Neural crest cell (in vitro differentiated cells): ENCODE measurements around the gene MYLK4. TPM values are rescaled to one million over a fixed set of nuclear protein-coding genes. Genes with fewer than 3 reads are reported as not detected.

ENCODE experiments used
- DNase-seq: peaks from one replicate; pipeline ENCODE4 v3.0.0; 2021; ENCODE audit warnings: low read depth, mixed read lengths, low spot score
- H3K27ac Mint-ChIP-seq: one replicate; pipeline ENCODE4 v1.8.0; 2021; ENCODE audit warnings: mild to moderate bottlenecking, mixed read lengths; ENCODE audit not compliant: unreplicated experiment
- H3K27me3 Mint-ChIP-seq: 2 replicates; pipeline ENCODE4 v1.8.0; 2021; ENCODE audit warnings: low read depth, mild to moderate bottlenecking, mixed read lengths
- H3K36me3 Mint-ChIP-seq: 2 replicates; pipeline ENCODE4 v1.8.0; 2021; ENCODE audit warnings: low read depth, mild to moderate bottlenecking, mixed read lengths
- H3K4me1 Mint-ChIP-seq: 2 replicates; pipeline ENCODE4 v1.8.0; 2021; ENCODE audit warnings: mixed read lengths
- H3K4me3 Mint-ChIP-seq: one replicate; pipeline ENCODE4 v1.8.0; 2021; ENCODE audit warnings: mild to moderate bottlenecking, mixed read lengths
- H3K9me3 Mint-ChIP-seq: 2 replicates; pipeline ENCODE4 v1.8.0; 2021; ENCODE audit warnings: mixed read lengths
- CTCF ChIP-seq: fragments of 200-600 bp; sonication (generic); conservative IDR thresholded peaks from 2 replicates; pipeline ENCODE4 v1.5.0; 2021; ENCODE audit warnings: antibody characterized with exemption, mild to moderate bottlenecking
- total RNA-seq: library from RNA; stranded (reverse); gene quantifications from 2 replicates; pipeline ENCODE4 v1.2.1, GENCODE V29; 2021

The MYLK4 gene
- total RNA-seq, 1 donor from 2014 or later: 0.96 TPM

- no peak for DNase-seq
- H3K27me3 Mint-ChIP-seq: no peaks in the 10 kb centered on the region
- H3K9me3 Mint-ChIP-seq: no peaks in the 10 kb centered on the region
- H3K4me3 Mint-ChIP-seq: no peak overlapping the region
- TF ChIP-seq CTCF: no peak
- no peak overlapping the region for H3K27ac Mint-ChIP-seq
- H3K36me3 Mint-ChIP-seq: no peaks in the 10 kb centered on the region
- H3K4me1 Mint-ChIP-seq: no peaks in the 10 kb centered on the region
Observed at GRCh38 chr6:2622671-2623070, 128.1 kb downstream of the MYLK4 start.

- TF ChIP-seq CTCF: no peak
- no peak for DNase-seq
- no peak overlapping the region for H3K27ac Mint-ChIP-seq
- H3K9me3 Mint-ChIP-seq: no peaks in the 10 kb centered on the region
- no peak overlapping the region for H3K4me3 Mint-ChIP-seq
- H3K36me3 Mint-ChIP-seq: no peaks in the 10 kb centered on the region
- H3K4me1 Mint-ChIP-seq: no peaks in the 10 kb centered on the region
- no peaks in the 10 kb centered on the region for H3K27me3 Mint-ChIP-seq
Observed at GRCh38 chr6:2619651-2620050, 131.1 kb downstream of the MYLK4 start.

- H3K36me3 Mint-ChIP-seq: peaks cover 2% of the 10 kb centered on the region
- no peak for TF ChIP-seq CTCF
- no peak overlapping the region for H3K4me3 Mint-ChIP-seq
- no peaks in the 10 kb centered on the region for H3K27me3 Mint-ChIP-seq
- no peak for DNase-seq
- peaks cover 5% of the 10 kb centered on the region for H3K9me3 Mint-ChIP-seq
- no peaks in the 10 kb centered on the region for H3K4me1 Mint-ChIP-seq
- H3K27ac Mint-ChIP-seq: no peak overlapping the region
Observed at GRCh38 chr6:2617729-2618128, 133.0 kb downstream of the MYLK4 start.

- TF ChIP-seq CTCF: no peak
- peaks cover 2% of the 10 kb centered on the region for H3K36me3 Mint-ChIP-seq
- DNase-seq: no peak
- H3K4me1 Mint-ChIP-seq: no peaks in the 10 kb centered on the region
- H3K27me3 Mint-ChIP-seq: no peaks in the 10 kb centered on the region
- no peak overlapping the region for H3K27ac Mint-ChIP-seq
- H3K9me3 Mint-ChIP-seq: peaks cover 5% of the 10 kb centered on the region
- no peak overlapping the region for H3K4me3 Mint-ChIP-seq
Observed at GRCh38 chr6:2616811-2617210, 133.9 kb downstream of the MYLK4 start.

- DNase-seq: no peak
- Mint-ChIP-seq H3K27ac (no peak overlapping the region), H3K36me3 (peaks cover 2% of the 10 kb centered on the region), H3K27me3 (no peaks in the 10 kb centered on the region), H3K9me3 (peaks cover 6% of the 10 kb centered on the region), H3K4me1 (no peaks in the 10 kb centered on the region), H3K4me3 (no peak overlapping the region)
- TF ChIP-seq CTCF: no peak
Observed at GRCh38 chr6:2615251-2615650, 135.5 kb downstream of the MYLK4 start.

GRCh38 chr6:2614846-2615245 is 135.9 kb downstream of the MYLK4 start:
- Mint-ChIP-seq H3K36me3 (peaks cover 2% of the 10 kb centered on the region), H3K27ac (no peak overlapping the region), H3K27me3 (no peaks in the 10 kb centered on the region), H3K9me3 (peaks cover 10% of the 10 kb centered on the region), H3K4me1 (no peaks in the 10 kb centered on the region), H3K4me3 (no peak overlapping the region)
- DNase-seq: no peak
- no peak for TF ChIP-seq CTCF
